Sigmoid colon (tissue), 4 donors: Measurements from ENCODE around the gene PLEKHA6.

Experiments used
- CTCF ChIP-seq, 4 experiments: fragments of 450-650 bp in 3 of 4; fragments of 200-600 bp in 1 of 4; IDR thresholded peaks; one replicate each; pipeline ENCODE4 v1.5.1; 2016 to 2019; ENCODE audit warnings: antibody characterized with exemption in 4 of 4, mild to moderate bottlenecking in 3 of 4, moderate library complexity in 2 of 4
- EP300 ChIP-seq, 4 donors: sonication (generic); formaldehyde crosslinking; IDR thresholded peaks; one replicate each; pipeline ENCODE4 v1.6.1; 2017; ENCODE audit warnings: antibody characterized with exemption in 4 of 4
- POLR2A ChIP-seq, 2 donors: fragments of 450-650 bp; IDR thresholded peaks; one replicate each; pipeline ENCODE4 v1.6.1; 2016; ENCODE audit warnings: antibody characterized with exemption in 2 of 2, mild to moderate bottlenecking in 2 of 2, moderate library complexity in 2 of 2
- POLR2AphosphoS5 ChIP-seq, 4 donors: sonication (generic); formaldehyde crosslinking; IDR thresholded peaks; one replicate each; pipeline ENCODE4 v1.6.1; 2017; ENCODE audit warnings: antibody characterized with exemption in 4 of 4

- TF ChIP-seq CTCF (IDR thresholded peaks at IDR 0.05) (no peak), POLR2AphosphoS5 (IDR thresholded peaks at IDR 0.05) (no peak), POLR2A (IDR thresholded peaks at IDR 0.05) (no peak), EP300 (IDR thresholded peaks at IDR 0.05) (no peak)
These were observed 22.7 kb downstream of the PLEKHA6 start for GRCh38 chr1:204337036-204337429.
